HG02870 (cell line): ENCODE results near the gene HS3ST5.
A peak's percentile ranks its signal among the peaks of the same experiment; 100 is the strongest.
"Not testable (repeated sequence)": the region's sequence is repeated elsewhere in the genome, so short reads cannot be mapped to it uniquely, and the experiment has no call there.

Source experiments
- ATAC-seq: cut with Tn5 transposase; IDR thresholded peaks from one replicate; pipeline ENCODE4 v1.9.1; 2021; ENCODE audit warnings: mild to moderate bottlenecking, moderate library complexity; ENCODE audit not compliant: unreplicated experiment

The HS3ST5 gene

DNA sequence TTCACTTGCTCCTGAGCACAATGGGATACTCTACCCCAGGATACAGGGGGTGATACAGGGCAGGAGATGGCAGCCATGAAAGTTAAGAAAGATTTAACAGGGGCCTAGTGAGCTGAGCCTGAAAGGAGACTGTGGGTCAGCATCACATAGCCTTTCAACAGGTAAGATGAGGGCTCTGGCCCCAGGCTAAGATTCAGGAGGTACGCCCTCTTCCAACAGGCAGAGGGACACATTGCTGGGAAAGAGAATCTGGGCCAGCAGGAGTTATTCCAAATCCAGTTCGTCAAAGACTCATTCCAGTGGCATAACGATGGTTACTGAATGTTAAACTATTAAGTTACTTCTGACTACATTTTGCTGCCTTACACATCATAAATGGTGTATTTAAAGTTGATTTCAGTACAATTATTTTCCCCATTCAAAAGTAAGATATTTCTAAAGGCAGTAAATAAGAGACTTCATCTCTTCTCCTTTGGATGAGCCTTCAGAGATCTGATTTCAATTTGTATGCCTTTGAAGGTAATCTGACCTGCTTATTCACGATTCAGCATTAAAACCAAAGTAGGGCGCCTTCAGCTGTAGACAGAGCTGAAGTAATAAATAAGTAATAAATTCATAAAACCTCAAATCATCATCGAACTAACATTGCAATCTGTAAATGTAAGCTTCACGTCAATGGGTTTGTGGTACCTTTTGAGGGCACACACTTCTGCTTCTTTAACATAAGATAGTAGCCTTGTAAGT, 62.4 kb downstream of the HS3ST5 start:
- ATAC-seq: no peak

DNA sequence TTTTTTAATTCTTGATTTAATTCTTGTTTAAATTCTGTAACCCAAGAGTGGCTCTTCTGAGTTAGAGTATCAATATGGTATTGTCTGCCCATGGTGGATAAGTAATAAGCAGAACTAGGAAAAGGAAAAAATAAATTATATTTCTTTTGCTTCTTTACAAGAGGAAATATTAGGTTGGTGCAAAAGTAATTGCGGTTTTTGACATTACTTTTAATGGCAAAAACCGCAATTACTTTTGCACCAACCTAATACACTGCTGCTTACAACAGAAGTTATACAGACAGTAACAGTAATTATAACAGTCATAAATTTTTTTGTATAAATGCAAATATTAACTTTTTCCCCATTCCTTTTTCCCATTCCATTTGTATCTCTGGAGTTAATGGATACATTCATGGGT, 65.6 kb downstream of the HS3ST5 start:
- ATAC-seq: no peak

DNA sequence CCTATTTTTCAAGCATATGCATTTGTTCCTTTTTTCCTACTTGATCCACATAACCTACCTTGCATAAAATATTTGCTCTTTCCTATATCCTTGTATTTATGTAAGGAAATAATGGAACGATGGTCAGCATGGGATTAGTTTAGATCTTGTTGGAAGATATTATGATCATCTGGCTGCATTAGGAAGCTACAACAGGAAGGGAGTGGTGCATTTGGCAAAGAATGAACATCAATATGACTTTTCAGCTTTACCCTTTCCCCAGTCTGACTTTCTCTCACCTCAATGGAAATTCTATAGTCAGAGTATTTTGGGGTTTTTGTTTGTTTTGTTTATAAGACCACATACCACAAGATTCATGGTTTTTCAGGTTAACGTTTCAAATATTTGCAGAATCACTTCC, 66.0 kb downstream of the HS3ST5 start:
- ATAC-seq: no peak

DNA sequence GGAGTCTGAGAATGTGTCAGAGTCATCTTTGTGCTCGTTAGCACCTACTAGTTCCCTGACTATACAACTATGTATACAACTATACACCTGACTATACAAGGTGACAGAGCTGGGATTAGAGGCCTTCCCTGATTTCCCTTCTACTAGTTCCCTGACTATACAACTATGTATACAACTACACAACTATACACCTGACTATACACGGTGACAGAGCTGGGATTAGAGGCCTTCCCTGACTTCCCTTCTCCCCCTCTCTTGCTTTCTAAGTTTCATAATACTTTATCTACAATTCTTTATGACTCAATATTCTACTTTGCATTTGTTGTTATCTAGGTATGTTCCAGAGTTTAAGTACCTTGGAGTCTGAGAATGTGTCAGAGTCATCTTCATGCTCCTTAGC, 68.0 kb downstream of the HS3ST5 start:
- ATAC-seq: no peak

DNA sequence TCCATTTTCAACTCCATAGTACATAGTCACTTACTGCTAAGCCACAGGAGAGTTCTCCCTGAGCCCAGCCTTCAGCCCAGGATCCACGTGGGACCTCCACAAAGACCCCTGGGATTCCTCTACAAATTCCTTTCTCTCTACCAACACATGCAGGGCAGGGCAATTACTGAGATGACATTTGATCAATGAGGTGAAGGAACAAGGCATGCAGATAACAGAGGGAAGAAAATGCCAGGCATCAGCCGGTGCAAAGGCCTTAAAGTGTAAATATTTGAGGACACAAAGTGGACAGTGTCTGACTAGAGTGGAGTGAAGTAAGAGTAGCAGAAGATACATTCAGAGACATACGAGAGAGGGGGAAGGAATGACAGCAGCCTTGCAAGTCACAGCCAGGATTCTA, 70.2 kb downstream of the HS3ST5 start:
- no peak for ATAC-seq

DNA sequence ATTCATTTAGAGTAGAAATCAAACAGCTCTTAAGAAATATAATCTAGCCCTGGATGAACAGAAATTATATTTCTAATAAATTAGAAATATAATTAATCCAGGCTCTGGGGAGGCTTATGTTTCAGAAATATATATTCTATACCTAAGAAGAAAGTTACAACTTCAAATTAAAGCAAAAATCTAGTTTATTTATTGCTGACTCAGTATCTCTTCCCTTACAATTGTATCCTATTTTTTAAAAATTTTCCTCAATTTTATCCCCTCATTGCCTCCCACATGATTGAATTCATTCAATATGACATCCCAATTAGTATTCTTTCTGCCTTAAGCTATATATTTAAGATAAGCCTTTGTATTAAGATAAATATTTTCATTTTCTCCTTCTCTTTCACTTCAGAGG, 71.4 kb downstream of the HS3ST5 start:
- no peak for ATAC-seq

DNA sequence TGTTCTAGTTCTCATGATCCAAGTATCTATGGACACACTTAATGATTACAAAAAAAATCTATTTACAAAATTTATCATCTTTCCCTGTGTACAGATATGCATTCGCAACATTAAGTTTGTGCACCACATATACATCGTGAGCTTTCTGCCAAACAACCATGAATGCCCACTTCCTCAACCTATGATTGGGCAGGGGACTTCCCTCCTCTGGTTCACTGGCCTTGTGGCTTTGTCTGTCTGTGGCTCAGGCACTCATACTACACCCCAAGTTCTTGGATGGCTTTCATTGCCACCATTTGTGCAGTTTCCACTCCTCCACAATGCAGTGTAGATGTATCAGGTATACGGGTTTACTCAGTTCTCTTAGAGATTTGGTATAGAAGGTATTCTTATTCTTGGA, 74.9 kb downstream of the HS3ST5 start:
- ATAC-seq: peak; percentile 56

DNA sequence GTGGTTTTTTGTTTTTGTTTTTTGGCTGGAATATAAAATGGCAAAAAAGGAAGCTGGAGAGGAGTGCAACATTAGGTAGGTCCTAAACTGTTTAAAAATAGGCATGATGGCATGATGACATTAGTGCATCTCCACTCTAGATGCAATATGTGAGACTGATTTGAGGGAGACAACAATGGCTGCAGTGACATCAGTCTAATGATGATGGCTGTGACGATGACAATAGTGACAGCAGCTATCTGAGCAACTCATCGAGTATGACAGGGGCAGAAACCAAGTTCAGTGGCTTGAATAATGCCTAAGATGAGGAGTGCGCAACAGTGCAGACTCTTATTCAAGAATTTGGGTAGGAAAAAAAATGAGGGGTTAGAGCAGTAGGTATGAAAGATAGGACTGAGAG, 82.0 kb downstream of the HS3ST5 start:
- no peak for ATAC-seq

DNA sequence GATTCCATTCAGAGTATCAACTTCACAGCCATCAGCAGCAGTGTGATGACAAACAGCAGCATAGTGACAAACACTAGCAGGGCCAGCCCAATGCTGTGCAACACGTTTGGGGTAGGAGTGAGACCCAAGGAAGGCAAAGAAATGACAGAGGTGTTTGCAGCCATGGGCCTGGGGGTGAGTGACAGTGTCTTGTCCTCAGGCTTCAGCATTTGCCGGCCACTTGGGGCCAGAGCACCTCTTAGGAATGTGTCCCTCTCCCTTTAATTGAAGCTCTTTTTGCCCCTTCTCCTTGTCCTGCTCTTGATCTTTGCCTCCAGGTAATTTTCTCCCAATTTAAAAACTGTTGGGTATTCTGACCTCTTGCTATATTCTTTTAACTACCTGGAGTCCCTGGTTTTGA, 84.4 kb downstream of the HS3ST5 start:
- no peak for ATAC-seq

DNA sequence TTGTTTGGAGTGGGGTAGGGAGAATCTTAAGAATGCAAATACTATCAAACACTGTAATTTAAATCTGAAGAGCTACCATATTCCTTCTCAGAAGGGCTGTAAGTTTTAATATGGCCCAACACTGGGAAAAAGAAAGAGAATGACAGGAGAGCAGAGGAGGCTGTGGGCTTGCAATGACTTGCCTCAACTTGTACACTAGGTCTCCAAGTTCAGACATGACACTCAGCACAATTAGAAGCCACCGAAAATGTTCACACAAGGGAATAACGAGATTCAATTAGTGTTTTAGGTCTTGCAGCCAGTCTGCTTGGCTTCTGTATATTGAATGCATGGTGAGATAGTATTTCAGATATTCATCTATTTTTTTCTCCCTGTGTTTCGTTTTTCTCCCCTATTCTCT, 89.4 kb downstream of the HS3ST5 start:
- ATAC-seq: no peak

DNA sequence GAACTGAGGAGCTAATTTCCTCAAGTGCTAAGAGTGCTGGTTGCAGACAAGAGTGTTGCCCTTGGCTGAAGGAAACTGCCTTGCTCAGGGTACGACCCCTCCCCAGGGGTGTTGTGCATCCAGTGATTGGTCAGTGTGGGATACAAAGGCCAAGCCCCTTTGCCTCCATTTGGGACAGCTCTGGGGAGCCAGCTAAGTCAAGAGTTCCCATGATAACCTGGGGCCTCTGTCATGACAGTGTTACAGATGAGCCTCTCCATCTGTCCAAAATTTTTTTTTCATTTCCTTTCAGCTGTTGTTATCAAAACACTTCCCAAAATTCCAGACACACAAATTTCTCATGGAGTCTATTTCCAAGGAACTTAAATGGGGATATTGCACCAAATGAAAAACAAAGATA, 93.3 kb downstream of the HS3ST5 start:
- ATAC-seq: no peak

DNA sequence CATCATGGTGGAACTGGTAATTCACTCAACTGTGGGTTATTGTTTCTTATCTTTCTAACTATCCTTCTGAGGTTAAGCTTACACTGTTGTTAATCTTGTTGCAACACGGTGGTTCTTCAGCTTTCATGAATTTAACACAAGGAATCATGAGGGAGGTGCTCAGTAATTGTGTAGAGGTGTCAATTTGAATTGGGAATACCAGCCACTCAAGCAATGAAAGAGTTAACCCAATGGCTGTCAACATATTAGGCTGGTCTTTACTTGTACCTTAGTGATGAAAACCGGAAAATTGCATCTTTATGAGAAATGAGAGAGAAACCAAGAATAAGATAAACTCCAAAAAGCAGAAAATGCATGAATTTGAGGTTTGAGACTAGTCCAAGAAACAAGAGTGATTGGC, 95.7 kb downstream of the HS3ST5 start:
- no peak for ATAC-seq

DNA sequence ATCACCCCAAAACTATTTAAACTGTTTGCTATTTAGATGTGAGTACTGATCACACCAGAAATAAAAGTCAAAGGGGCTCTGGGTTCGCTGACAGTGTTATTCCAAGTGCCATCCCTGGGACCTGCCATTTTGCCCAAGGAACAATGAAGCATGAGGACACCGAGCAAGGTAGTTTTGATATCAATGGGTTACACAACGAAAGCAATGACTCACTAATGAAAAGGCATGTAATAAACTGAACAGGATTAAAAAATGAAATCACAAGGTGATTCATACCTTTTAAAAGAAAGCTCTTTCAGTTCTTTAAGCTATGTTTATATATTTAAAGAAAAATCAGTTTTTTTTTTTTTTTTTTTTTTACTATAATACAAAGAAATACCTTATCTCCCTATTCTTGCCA, 102.0 kb downstream of the HS3ST5 start:
- no peak for ATAC-seq

DNA sequence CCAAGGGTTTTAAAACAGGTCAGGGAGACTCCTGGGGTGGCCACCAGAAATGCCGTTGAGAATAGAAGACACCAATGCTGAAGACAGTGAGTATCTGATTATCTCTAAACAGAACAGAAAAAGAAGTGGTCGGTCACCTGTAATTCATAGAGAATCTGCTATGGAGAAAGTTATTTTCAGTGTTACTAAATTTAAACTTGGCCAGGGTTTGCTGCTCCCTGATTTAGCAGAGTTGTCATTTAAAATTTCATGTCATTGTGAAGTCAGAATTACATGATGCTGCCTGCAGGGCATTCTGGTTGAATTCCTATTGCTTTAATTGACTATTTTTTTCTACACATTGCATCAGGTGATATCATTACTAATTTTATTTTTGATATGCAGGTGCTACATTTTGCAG, 114.1 kb downstream of the HS3ST5 start:
- ATAC-seq: no peak

DNA sequence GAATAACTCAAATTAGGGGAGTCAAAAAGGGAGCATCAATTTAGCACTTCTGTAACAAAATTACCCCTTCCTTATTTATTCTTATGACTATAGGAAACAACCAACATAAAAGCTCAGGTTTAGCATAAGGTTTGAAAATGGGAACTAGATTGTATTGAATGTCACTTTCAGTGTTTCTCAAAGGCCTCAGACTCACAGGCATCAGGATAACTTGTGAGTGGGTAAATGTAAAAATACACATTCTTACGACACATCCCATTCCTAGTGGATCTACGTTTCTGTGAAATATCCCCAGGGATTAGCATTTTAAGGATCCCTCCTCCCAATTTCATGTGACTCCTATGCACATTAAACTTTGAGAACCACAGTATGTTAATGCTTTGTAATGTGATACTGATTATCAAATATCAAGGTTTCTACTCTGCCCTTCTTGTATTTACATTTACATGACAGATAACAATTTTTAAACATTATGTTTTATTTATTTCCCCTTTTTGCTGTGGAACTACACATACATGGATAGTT, 114.8 kb downstream of the HS3ST5 start:
- no peak for ATAC-seq

DNA sequence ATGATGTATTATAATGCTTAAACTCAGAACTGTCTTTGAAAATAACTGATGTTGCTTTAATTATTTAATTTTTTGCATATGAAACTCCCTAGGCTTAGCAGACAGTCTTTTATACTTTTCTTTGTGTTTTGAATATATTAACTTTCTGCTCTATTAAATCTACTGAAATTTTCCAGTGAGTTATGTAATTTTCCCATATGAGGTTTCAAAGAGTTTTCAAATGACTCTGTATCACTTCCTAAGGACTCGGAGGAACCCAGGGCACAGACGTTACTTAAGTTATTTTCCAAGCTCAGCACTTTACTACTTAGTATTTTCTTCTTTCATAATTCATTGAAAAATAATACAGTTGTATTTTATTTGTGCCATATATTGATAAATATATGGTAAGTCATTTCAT, 122.6 kb downstream of the HS3ST5 start:
- no peak for ATAC-seq

DNA sequence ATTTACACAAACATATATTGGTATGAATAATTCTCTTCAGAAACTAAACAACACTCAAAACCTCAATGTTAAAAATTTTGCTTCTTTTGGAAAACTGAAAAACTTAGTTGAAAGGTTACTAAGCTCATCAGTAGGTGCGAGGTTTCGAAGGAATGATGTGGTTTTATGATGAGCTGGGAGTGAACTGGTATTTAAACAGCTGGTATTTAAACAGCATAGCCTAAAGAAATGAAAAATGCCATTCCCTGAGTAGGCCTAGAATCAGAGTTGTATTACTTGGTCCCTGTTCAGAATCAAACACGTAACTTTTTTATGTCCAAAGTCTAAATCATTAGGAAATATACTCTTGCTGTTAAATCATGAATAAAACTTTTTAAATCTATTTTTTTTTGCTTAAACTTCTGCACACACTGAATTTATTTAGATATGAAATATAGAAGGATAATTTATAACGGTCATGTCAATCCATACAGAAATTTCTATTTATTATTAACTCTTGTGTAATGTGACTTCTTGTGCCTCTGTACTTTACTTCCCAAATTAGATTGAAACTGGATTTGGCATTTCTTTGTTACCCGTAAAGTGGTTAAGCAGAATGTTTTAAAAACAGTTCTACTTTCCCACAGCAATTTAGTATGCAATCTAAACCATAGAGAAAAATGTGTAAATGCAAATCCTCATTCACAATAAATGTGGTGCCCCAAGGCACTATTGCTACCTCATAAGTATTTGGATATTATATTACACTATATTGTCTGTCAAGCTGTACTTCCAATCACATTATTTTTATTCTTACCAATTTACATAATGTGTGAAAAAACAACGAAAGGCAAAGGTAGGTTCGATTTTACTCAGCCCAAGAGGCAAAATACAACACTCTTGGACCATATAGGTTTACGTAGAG, 124.1 kb downstream of the HS3ST5 start:
- no peak for ATAC-seq

DNA sequence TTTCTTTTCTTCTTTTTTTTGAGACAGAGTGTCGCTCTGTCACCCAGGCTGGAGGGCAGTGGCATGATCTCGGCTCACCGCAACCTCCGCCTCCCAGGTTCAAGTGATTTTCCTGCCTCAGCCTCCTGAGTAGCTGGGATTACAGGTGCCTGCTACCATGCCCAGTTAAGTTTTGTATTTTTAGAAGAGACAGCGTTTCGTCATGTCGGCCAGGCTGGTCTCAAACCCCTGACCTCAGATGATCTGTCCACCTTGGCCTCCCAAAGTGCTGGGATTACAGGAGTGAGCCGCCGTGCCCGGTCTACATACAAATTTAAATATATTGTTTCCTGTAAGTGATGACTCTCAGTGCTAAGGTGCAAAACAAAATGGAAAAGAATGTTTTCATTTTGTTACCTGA, 124.8 kb downstream of the HS3ST5 start:
- not testable (repeated sequence) for ATAC-seq

DNA sequence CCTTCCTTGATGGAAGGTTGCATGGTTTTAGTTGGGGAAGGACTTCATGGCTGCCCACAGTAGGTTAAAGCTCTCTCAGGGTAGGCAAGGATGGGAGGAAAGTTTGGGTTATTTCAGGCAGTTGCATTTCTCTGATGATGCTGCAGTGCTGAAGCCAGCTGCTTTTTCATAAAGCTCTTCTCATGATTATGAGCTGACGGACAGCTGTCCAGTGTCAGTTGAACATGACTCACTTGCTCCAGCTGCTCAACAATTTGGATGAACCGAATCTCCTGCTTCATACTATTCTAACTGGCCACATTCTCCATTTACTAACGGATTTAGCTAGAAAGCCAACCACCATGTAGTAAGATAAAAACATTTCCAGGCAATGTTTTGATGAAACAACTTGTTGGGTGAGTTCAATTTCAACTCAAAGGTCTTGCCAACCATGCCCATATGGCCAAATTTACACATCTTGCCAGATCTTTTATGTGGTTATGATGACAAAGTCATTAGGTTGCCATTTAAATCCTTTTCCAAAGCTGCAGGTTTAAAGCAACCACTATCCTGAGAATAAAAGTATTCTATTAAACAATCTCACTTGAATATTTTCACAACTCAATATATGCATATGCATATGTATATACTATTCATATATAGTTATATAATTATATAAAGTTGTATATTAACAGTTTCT, 125.9 kb downstream of the HS3ST5 start:
- no peak for ATAC-seq

DNA sequence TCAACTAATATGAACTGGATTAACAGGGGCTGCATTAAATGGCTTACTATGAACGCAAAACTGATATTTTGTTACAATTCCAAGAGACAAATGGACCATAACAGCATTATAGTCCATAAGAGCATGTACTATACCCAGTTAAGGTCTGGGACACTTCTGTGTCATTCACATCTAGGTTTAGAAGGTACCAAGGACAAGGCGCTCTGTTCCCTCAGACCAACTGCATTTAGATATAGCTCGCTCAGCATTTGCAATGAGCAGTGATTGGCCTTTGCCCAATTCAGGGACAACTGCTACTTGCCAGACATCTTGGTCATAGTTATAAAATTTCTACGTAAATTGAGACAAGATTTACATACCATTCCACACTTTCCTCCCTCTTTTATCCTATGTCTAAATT, 132.4 kb downstream of the HS3ST5 start:
- no peak for ATAC-seq

DNA sequence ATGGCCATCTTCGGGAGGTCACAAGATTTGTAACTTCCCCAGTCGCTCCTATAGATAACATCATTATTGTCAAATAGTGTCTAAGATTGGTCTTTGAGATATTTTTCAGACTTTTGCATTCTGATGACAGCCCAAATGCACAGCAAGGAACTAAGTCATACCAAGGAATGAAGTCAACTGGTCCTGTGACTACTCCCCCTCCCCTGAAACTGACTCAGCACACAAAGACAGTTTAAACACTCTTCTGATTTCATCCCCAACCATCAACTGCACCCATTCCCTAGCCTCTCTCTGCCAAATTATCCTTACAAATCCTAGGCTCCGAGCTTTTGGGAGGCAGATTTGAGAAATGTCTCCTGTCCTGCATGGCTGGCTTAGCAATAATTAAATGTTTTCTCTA, 139.4 kb downstream of the HS3ST5 start:
- no peak for ATAC-seq

DNA sequence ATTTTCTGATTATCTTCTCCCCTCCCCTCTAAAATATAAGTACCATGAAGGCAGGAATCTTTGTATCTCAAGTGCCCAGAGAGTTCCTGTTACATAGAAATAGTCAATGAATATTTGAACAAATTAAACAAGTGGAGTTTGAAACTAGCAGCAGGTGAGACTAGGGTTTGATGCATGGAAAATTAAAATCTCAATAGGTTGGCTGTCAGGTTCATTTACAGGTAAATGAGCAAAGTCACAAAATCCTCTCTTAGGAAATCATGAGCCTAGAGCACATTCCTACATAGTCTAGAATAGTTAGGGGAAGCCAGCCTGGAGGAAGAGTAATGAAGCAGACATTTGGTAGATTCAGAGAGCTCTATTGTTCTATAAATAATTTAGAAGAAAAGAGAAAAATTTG, 140.4 kb downstream of the HS3ST5 start:
- no peak for ATAC-seq
